Skeletal muscle satellite cell (primary cell): ENCODE results near the gene SYCE1.
"Not testable (repeated sequence)": the region's sequence is repeated elsewhere in the genome, so short reads cannot be mapped to it uniquely, and the experiment has no call there.

ENCODE experiments used
- H3K27me3 ChIP-seq: 2 replicates; pipeline ENCODE4 v1.7.0; 2013; ENCODE audit warnings: low read length; ENCODE audit not compliant: control insufficient read depth, insufficient read depth
- H3K36me3 ChIP-seq: 2 replicates; pipeline ENCODE4 v1.7.0; 2013; ENCODE audit warnings: mild to moderate bottlenecking, control low read depth, low read length; ENCODE audit not compliant: insufficient read depth
- H3K4me1 ChIP-seq: 2 replicates; pipeline ENCODE4 v1.7.0; 2013; ENCODE audit warnings: low read length; ENCODE audit not compliant: control insufficient read depth, insufficient read depth
- H3K4me2 ChIP-seq: 2 replicates; pipeline ENCODE4 v1.7.0; 2013; ENCODE audit warnings: mild to moderate bottlenecking, low read length
- H3K4me3 ChIP-seq: 2 replicates; pipeline ENCODE4 v1.7.0; 2013; ENCODE audit warnings: low read length
- H3K9ac ChIP-seq: 2 replicates; pipeline ENCODE4 v1.7.0; 2013; ENCODE audit warnings: mild to moderate bottlenecking, low read depth, low read length, moderate library complexity
- H3K9me3 ChIP-seq: replicated peaks from 2 replicates; pipeline ENCODE4 v1.7.0; 2013; ENCODE audit warnings: mild to moderate bottlenecking, control low read depth, low read length

The SYCE1 gene

DNA sequence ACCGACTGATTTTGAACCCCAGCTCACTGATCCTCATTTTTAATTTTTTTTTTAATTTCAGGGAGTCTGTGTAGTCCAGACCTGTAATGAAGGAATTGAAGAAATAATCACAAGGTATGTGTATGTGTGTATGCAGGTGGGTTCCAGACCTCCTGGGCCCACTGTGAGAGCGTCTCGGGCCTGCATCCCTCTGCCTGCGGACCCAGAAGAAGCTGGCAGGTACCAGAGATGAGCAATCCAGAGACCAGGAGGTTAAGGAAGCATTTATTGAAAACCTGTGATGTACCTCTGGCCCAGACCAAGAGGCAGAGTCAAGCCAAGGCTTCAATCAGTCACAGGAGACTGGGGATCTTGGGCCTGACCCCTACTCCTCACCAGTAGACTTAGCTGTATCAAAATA, 10.8 kb downstream of the SYCE1 start:
- Histone ChIP-seq H3K9me3 (no peaks in the 10 kb centered on the region), H3K4me2 (no peak overlapping the region), H3K9ac (no peak overlapping the region), H3K27me3 (peaks cover 6% of the 10 kb centered on the region), H3K4me3 (no peak overlapping the region), H3K36me3 (no peaks in the 10 kb centered on the region), H3K4me1 (no peaks in the 10 kb centered on the region)

DNA sequence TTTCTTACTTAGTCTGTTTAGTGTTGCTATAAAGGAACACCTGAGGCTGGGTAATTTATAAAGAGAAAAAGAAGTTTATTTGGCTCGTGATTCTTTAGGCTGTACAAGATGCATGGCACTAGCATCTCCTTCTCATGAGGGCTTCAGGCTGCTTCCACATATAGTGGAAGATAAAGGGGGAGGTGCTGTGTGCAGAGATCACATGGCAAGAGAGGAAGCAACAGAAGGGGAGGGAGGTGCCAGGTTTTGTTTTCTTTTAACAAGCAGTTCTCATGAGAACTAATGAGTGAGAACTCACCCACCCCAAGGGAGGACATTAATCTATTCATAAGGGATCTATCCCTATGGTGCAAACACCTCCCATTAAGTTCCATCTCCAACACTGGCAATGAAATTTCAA, 20.9 kb downstream of the SYCE1 start:
- peaks cover 4% of the 10 kb centered on the region for H3K9me3 ChIP-seq
- H3K9ac ChIP-seq: no peak overlapping the region
- H3K4me1 ChIP-seq: no peaks in the 10 kb centered on the region
- H3K4me3 ChIP-seq: no peak overlapping the region
- H3K4me2 ChIP-seq: no peak overlapping the region
- no peaks in the 10 kb centered on the region for H3K27me3 ChIP-seq
- H3K36me3 ChIP-seq: no peaks in the 10 kb centered on the region

GRCh38 chr10:133541441-133541975, 23.9 kb downstream of the SYCE1 start:
- not testable (repeated sequence) for H3K4me1 ChIP-seq, H3K27me3 ChIP-seq, H3K4me2 ChIP-seq, H3K9ac ChIP-seq, H3K9me3 ChIP-seq, H3K36me3 ChIP-seq, H3K4me3 ChIP-seq

DNA sequence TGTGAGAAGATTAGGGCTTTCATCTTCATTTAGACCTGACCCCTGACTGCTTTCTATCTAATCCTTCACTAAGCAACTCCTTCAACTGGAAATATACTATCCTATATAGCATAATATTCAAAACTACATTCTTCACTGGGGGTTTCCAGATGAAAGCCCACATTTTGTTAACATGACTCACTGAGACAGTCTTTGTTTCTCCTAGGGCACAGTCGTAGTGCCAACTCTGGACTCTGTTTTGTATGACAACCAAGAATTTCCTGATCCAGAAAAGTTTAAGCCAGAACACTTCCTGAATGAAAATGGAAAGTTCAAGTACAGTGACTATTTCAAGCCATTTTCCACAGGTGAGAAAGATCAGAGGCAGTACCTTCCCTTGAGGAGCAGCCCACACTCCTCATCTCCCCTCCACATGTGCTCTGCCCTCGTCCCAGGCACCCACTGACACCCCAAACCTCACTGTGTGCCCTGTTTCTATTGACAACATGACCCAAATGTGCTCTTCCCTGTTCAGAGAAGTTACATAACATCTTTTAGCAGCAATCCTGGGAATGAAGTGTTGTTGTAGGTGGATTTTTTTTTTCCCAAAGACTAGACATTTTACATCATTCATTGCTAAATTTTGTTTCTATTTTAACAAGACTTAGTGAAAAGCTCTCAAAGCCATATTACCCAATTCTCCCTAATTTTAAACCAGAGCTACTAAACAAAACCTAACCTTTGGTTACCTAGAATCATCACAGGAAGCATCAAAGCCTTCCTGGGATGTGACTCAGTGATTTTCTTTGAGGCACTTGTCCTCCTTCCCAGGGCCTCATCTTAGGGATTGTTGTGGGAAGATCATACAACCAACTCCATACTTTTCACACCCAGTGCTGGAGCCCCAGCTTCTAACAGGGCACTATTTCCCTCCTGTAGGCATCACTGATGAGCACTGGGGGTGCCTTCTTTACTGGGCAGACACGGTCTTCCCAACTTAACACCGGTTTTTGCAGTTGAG, 27.5 kb downstream of the SYCE1 start:
- Histone ChIP-seq H3K4me3 (no peak overlapping the region), H3K9ac (no peak overlapping the region), H3K36me3 (no peaks in the 10 kb centered on the region), H3K4me1 (no peaks in the 10 kb centered on the region), H3K4me2 (no peak overlapping the region), H3K9me3 (no peaks in the 10 kb centered on the region), H3K27me3 (no peaks in the 10 kb centered on the region)

DNA sequence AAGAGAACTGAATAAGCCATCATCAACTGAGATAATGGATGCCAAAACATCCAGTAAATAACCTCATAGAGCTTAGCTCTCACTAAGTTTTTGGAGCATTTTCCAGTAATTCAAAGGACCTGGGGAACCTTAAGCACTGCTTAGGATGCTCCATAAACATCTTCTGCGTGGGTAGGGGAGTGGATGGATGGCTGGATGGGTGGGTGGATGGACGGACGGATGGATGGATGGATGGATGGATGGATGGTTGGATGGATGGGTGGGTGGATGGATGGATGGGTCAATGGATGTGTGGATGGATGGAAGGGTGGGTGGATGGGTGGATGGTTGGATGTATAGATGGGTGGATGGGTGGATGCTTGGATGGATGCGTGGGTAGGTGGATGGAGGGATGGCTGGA, 29.2 kb downstream of the SYCE1 start:
- no peaks in the 10 kb centered on the region for H3K9me3 ChIP-seq
- no peak overlapping the region for H3K4me3 ChIP-seq
- H3K4me1 ChIP-seq: no peaks in the 10 kb centered on the region
- H3K4me2 ChIP-seq: no peak overlapping the region
- H3K9ac ChIP-seq: no peak overlapping the region
- peaks cover 6% of the 10 kb centered on the region for H3K27me3 ChIP-seq
- H3K36me3 ChIP-seq: no peaks in the 10 kb centered on the region

DNA sequence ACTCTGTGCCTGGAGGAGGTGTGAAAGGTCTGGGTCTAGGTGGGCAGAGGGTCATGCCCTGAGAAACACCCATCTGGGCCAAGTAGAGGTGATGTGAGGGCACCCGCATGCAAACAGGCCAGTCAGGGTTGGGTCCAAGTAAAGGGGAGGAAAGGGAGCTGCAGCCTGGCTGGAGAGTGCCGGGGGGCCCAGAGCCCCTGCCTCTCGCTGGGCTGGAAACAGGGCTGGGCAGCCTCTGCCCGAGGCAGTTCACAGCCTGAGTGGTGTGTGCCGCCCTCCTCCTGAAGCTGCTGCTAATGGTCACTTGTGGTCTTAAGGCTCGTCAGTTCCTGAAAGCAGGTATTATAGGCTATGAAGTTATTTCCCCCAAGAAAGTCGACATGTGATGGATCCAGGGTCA, 31.0 kb downstream of the SYCE1 start:
- no peak overlapping the region for H3K4me3 ChIP-seq
- no peak overlapping the region for H3K4me2 ChIP-seq
- no peaks in the 10 kb centered on the region for H3K9me3 ChIP-seq
- H3K36me3 ChIP-seq: no peaks in the 10 kb centered on the region
- H3K4me1 ChIP-seq: no peaks in the 10 kb centered on the region
- no peak overlapping the region for H3K9ac ChIP-seq
- H3K27me3 ChIP-seq: peaks cover 23% of the 10 kb centered on the region

GRCh38 chr10:133532871-133533270, 32.5 kb downstream of the SYCE1 start:
- H3K4me1 ChIP-seq: no peaks in the 10 kb centered on the region
- no peaks in the 10 kb centered on the region for H3K36me3 ChIP-seq
- no peak overlapping the region for H3K4me3 ChIP-seq
- no peak overlapping the region for H3K9ac ChIP-seq
- H3K9me3 ChIP-seq: no peaks in the 10 kb centered on the region
- H3K27me3 ChIP-seq: peaks cover 38% of the 10 kb centered on the region
- no peak overlapping the region for H3K4me2 ChIP-seq

DNA sequence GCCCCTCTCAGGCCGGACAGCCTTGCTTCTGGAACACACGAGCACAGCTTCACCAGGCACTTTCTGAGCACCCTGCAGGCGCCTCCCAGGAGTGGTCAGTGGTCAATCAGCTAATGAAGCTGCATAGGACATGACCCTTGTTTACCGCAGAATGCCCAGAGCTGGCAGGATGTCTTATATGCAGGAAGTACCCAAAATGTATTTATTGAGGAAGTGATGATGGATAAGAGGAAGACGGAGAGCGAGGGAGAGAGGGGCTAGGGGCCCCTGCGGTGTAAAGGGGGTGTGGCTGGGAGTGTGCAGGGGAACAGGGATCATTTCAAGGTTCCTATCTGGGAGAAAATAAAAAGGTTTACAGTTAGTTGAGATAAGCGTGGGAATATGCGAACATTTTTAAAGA, 34.9 kb downstream of the SYCE1 start:
- no peaks in the 10 kb centered on the region for H3K4me1 ChIP-seq
- H3K36me3 ChIP-seq: no peaks in the 10 kb centered on the region
- H3K4me2 ChIP-seq: no peak overlapping the region
- H3K9me3 ChIP-seq: no peaks in the 10 kb centered on the region
- H3K27me3 ChIP-seq: peaks cover 59% of the 10 kb centered on the region
- no peak overlapping the region for H3K9ac ChIP-seq
- H3K4me3 ChIP-seq: no peak overlapping the region

DNA sequence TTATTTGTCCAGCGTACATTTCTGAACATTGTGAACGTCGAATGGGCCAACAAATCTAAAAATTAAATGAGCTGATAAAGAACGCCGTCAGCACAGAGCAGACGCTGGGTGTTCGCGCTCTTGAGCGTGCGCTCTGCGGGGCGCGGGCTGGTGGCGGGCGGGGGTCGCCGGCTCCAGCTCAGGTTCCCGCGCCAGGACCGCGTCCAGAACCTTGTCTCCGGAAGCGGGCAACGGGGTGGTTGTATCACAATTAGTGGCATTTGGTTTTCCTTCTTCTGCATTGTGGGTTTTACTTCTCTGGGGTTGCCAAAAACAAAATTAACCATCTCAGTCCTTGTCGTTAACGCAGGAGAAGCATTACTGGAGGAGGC, 35.8 kb downstream of the SYCE1 start:
- Histone ChIP-seq H3K9ac (no peak overlapping the region), H3K4me1 (no peaks in the 10 kb centered on the region), H3K9me3 (no peaks in the 10 kb centered on the region), H3K27me3 (peaks cover 59% of the 10 kb centered on the region), H3K4me2 (no peak overlapping the region), H3K4me3 (no peak overlapping the region), H3K36me3 (no peaks in the 10 kb centered on the region)

GRCh38 chr10:133528845-133529575, 36.4 kb downstream of the SYCE1 start:
- no peaks in the 10 kb centered on the region for H3K36me3 ChIP-seq
- no peak overlapping the region for H3K4me2 ChIP-seq
- no peaks in the 10 kb centered on the region for H3K4me1 ChIP-seq
- no peaks in the 10 kb centered on the region for H3K9me3 ChIP-seq
- no peak overlapping the region for H3K4me3 ChIP-seq
- no peak overlapping the region for H3K9ac ChIP-seq
- peaks cover 59% of the 10 kb centered on the region for H3K27me3 ChIP-seq

DNA sequence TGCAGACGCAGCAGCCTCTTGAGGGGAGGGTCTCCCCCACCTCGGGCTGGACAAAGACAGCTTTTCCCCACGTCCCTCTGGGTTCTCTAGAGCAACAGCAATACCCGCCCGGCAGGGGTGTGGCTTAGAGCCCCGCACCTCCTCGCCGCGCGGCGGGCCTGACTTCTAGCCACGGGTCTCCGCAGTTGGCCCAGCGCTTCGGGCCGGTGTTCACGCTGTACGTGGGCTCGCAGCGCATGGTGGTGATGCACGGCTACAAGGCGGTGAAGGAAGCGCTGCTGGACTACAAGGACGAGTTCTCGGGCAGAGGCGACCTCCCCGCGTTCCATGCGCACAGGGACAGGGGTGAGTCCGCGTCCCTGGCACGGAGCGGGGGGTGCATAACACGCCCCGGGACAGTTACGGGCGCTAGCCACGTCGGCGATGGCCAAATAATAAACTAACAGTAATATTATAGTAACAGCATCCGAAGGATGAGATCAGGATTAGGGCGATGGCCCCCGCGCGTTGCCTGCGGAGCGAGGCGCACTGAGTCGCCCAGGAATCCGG, 37.0 kb downstream of the SYCE1 start:
- Histone ChIP-seq H3K36me3 (no peaks in the 10 kb centered on the region), H3K4me1 (no peaks in the 10 kb centered on the region), H3K27me3 (peaks cover 59% of the 10 kb centered on the region), H3K4me2 (peak overlapping the region; percentile 41), H3K9me3 (no peaks in the 10 kb centered on the region), H3K4me3 (peak overlapping the region; percentile 11), H3K9ac (no peak overlapping the region)
